Osteocyte (in vitro differentiated cells): ENCODE data around the gene ANKRD10. TPM values are rescaled to one million over a fixed set of nuclear protein-coding genes. Genes with fewer than 3 reads are reported as not detected.
"Not testable (repeated sequence)": the region's sequence is repeated elsewhere in the genome, so short reads cannot be mapped to it uniquely, and the experiment has no call there.

Experiments used
- DNase-seq: peaks from one replicate; pipeline ENCODE4 v3.0.0; 2021; ENCODE audit warnings: mixed read lengths; ENCODE audit not compliant: unreplicated experiment; ENCODE audit errors: extremely low spot score
- H3K27ac Mint-ChIP-seq: one replicate; pipeline ENCODE4 v1.8.0; 2021; ENCODE audit warnings: mild to moderate bottlenecking, mixed read lengths; ENCODE audit not compliant: unreplicated experiment
- H3K27me3 Mint-ChIP-seq: one replicate; pipeline ENCODE4 v1.8.0; 2021; ENCODE audit warnings: mixed read lengths; ENCODE audit not compliant: unreplicated experiment
- H3K36me3 Mint-ChIP-seq: one replicate; pipeline ENCODE4 v1.8.0; 2021; ENCODE audit warnings: mixed read lengths; ENCODE audit not compliant: unreplicated experiment
- H3K4me1 Mint-ChIP-seq: one replicate; pipeline ENCODE4 v1.8.0; 2021; ENCODE audit warnings: mixed read lengths; ENCODE audit not compliant: unreplicated experiment
- H3K4me3 Mint-ChIP-seq: one replicate; pipeline ENCODE4 v1.8.0; 2021; ENCODE audit warnings: mild to moderate bottlenecking, moderate library complexity, mixed read lengths; ENCODE audit not compliant: unreplicated experiment
- H3K9me3 Mint-ChIP-seq: one replicate; pipeline ENCODE4 v1.8.0; 2021; ENCODE audit warnings: mixed read lengths; ENCODE audit not compliant: unreplicated experiment
- CTCF ChIP-seq: fragments of 200-600 bp; sonication (generic); IDR thresholded peaks from 2 replicates; pipeline ENCODE4 v1.5.0; 2021; ENCODE audit warnings: antibody characterized with exemption, mild to moderate bottlenecking, moderate library complexity
- total RNA-seq: library from RNA; stranded (reverse); gene quantifications from 2 replicates; pipeline ENCODE4 v1.2.1, GENCODE V29; 2021

The ANKRD10 gene
- total RNA-seq, 1 donor from 2014 or later, result 257 TPM

- no peak for TF ChIP-seq CTCF
- Mint-ChIP-seq H3K4me3 (no peak overlapping the region), H3K27ac (peak overlapping the region; percentile 98), H3K4me1 (peaks cover 35% of the 10 kb centered on the region), H3K27me3 (no peaks in the 10 kb centered on the region), H3K36me3 (no peaks in the 10 kb centered on the region), H3K9me3 (no peaks in the 10 kb centered on the region)
- peak; percentile 77 for DNase-seq
Measured at GRCh38 chr13:110953833-110954532, 39.1 kb upstream of the ANKRD10 start.

- Mint-ChIP-seq H3K4me3 (no peak overlapping the region), H3K27ac (peak overlapping the region; percentile 38), H3K36me3 (no peaks in the 10 kb centered on the region), H3K27me3 (no peaks in the 10 kb centered on the region), H3K9me3 (no peaks in the 10 kb centered on the region), H3K4me1 (peaks cover 35% of the 10 kb centered on the region)
- peak; percentile 71 for DNase-seq
- TF ChIP-seq CTCF, result no peak
Measured at GRCh38 chr13:110953416-110953815, 38.5 kb upstream of the ANKRD10 start.

- not testable (repeated sequence) for H3K9me3 Mint-ChIP-seq, H3K27me3 Mint-ChIP-seq, DNase-seq, H3K36me3 Mint-ChIP-seq, H3K4me3 Mint-ChIP-seq, H3K27ac Mint-ChIP-seq
- H3K4me1 Mint-ChIP-seq, result peaks cover 34% of the 10 kb centered on the region
Measured at GRCh38 chr13:110952135-110952534, 37.3 kb upstream of the ANKRD10 start.

GRCh38 chr13:110950819-110951570, 36.1 kb upstream of the ANKRD10 start:
- peak overlapping the region; percentile 41 for H3K27ac Mint-ChIP-seq
- peak; percentile 46 for DNase-seq
- no peaks in the 10 kb centered on the region for H3K36me3 Mint-ChIP-seq
- no peak overlapping the region for H3K4me3 Mint-ChIP-seq
- no peak for TF ChIP-seq CTCF
- H3K27me3 Mint-ChIP-seq, result no peaks in the 10 kb centered on the region
- peaks cover 33% of the 10 kb centered on the region for H3K4me1 Mint-ChIP-seq
- H3K9me3 Mint-ChIP-seq, result no peaks in the 10 kb centered on the region

GRCh38 chr13:110950356-110950755, 35.5 kb upstream of the ANKRD10 start:
- TF ChIP-seq CTCF, result no peak
- Mint-ChIP-seq H3K4me3 (no peak overlapping the region), H3K27me3 (no peaks in the 10 kb centered on the region), H3K27ac (no peak overlapping the region), H3K36me3 (no peaks in the 10 kb centered on the region), H3K4me1 (peaks cover 36% of the 10 kb centered on the region), H3K9me3 (no peaks in the 10 kb centered on the region)
- peak; percentile 56 for DNase-seq
